NCI-H2029 treated with DMSO at 0.1 percent for 48 hours (cell line): ENCODE data around the gene CXCL11.
"Not testable (repeated sequence)": the region's sequence is repeated elsewhere in the genome, so short reads cannot be mapped to it uniquely, and the experiment has no call there.

Experiments used
- DNase-seq: peaks from one replicate; lab custom pipeline; 2025; lab: John Stamatoyannopoulos, UW

The CXCL11 gene

DNA sequence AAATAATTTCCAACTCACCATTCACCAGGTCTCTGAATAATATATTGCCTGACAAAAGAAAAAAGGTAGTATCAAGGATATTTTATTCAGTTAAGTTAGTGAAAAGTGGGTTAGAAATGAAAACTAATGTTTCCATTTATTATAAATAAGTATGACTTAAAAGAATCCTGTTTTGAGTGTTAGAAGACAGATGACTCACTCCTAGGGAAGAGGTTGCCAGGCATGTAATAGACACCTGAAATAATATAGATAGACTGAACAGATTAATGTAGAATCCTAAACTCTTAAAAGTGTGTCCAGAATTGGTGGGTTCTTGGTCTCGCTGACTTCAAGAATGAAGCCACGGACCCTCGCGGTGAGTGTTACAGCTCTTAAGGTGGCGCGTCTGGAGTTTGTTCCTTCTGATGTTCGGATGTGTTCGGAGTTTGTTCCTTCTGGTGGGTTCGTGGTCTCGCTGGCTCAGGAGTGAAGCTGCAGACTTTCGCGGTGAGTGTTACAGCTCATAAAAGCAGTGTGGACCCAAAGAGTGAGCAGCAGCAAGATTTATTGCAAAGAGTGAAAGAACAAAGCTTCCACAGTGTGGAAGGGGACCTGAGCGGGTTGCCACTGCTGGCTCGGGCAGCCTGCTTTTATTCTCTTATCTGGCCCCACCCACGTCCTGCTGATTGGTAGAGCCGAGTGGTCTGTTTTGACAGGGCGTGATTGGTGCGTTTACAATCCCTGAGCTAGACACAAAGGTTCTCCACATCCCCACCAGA lies 6.5 kb upstream of the CXCL11 start:
- not testable (repeated sequence) for DNase-seq

DNA sequence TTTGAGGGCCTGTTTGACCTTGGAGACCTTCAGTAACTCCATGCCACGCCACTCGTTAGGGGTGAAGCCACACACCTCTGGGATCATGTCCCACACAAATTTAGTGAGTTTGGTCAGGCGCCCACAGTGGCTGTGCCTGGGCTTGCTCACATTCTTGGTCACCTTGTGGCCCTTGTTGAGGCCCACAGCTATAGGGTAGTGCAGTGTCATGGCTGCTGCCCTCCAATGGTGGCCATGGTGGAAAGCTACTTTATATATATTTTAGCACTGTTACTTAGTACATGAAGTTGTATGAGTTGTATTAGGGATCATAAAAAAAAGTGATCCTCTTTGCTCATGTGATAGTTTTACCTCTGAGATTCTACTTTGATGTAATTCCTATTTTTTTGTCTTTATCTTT lies 985 bp upstream of the CXCL11 start:
- DNase-seq, result no peak

DNA sequence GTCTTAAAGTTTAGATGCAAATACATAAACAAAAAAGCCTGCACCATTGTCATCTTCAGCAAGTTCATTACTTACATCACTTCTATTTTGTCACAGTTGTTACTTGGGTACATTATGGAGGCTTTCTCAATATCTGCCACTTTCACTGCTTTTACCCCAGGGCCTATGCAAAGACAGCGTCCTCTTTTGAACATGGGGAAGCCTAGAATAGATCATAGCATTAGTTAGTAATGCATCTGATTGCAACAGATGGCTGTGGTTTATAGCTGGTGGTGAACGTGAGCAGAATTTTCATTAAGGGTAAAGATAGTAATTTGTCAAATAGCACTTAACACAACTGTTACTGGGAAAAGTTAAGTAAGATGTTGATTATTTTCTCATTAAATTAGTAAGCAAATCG lies 729 bp downstream of the CXCL11 start:
- DNase-seq, result no peak

DNA sequence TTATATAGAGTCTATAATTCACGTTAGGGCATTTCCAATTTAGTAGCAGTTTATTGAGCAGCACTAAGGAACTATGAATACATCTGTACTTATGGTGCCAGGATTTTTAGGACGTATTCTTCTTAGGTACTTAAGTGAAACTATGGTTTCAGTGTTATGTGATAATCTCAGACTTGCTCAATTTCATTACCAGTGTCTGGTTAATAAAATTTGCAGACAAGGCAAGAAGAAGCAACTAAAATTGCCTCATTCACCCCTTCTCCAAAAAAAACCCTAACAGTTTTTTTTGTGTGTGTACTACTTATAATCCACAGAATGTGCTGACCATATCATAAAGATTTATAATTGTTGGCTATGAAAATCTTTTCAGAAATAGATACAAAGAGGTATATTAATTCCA lies 6.6 kb downstream of the CXCL11 start:
- no peak for DNase-seq

DNA sequence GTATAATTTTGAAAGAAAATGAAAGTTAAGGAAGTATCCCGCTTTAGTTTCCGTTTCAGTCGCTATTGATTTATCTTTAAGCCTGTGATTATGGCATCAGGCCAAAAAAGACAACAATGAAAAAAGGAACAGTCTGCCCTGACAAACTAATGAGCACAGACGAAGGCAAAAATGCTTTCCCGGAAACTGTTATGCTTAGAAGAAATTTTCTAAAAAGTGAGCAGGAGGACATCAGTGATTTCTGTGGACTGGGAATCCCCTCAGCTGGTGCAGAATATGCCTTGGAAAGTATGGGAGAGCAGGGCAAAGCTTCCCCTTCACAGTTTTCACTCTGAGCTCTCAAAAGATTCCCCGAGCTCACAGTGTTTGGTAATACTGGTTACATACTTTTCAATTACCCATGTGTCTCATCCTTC lies 7.5 kb downstream of the CXCL11 start:
- DNase-seq, result peak; percentile 16

DNA sequence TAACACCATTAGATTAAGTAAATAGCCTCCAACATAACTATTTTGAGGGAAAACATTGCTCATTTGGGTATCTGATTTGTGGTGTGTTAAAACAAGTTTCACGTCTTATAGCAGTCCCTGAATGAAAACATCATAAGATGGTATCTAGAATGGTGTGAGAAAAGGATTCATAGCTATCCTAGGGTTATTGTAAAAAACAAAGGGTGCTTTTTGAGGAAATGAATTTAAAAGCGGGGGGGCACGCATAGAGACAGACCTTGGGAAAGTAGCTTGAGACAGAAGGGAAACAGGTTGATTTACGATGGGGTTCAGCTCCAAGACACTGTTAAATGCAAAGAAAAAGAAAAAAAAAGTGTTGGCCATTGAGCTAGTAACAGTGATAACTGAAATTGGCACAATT lies 11.8 kb downstream of the CXCL11 start:
- DNase-seq, result no peak

DNA sequence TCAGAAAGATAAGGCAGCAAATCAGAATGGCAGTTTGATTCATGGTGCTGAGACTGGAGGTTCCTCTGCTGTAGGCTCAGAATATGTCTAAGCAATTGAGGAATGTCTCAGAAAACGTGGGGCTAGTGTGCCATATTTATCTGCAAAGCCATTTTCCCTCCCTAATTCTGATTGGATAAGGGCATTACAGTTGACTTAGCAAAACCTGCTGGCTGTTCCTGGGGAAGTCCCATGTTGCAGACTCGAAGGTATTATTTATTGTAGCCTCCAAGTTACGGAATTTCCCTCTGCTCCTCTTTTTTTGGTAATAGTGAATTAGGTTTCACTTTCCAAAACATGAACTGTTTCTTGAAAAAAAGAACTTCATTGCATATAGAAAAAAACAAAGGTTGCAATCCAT lies 12.5 kb downstream of the CXCL11 start, which contains the start of gene CXCL10:
CXCL10 (minus strand) TSS at position 109 of the 400 bp plus-strand sequence; CDS start at position 43, 66 bp downstream.
- no peak for DNase-seq

DNA sequence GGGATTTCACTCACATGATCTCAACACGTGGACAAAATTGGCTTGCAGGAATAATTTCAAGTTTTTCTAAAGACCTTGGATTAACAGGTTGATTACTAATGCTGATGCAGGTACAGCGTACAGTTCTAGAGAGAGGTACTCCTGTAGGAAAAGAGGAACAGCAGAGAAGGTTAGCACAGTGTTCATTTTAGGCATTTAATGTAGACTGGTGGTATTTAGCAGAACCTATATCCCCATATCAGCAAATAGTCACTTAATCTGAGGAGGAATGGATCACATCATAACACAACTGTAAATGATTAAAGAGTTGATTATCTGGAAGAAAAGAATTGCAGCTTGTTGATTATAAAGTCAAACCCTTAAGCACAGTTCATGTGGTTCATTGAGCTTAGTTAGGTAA lies 13.2 kb downstream of the CXCL11 start:
- DNase-seq, result no peak

DNA sequence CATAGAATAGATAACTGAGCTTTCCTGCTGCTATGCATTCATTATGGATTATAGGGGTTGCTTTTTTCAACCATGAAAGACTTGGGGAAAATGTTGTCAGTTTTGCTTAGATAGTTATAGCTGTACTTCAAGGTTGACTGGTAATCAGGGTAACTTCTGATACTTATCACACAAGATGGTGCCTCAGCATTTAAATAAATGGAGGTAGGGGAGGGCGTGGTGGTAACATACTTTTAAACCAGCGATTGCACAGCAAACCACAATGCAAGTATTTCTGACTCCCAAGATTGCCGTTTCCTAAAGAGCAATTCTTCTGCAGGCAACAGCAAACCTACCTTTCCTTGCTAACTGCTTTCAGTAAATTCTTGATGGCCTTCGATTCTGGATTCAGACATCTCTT lies 13.8 kb downstream of the CXCL11 start:
- no peak for DNase-seq

DNA sequence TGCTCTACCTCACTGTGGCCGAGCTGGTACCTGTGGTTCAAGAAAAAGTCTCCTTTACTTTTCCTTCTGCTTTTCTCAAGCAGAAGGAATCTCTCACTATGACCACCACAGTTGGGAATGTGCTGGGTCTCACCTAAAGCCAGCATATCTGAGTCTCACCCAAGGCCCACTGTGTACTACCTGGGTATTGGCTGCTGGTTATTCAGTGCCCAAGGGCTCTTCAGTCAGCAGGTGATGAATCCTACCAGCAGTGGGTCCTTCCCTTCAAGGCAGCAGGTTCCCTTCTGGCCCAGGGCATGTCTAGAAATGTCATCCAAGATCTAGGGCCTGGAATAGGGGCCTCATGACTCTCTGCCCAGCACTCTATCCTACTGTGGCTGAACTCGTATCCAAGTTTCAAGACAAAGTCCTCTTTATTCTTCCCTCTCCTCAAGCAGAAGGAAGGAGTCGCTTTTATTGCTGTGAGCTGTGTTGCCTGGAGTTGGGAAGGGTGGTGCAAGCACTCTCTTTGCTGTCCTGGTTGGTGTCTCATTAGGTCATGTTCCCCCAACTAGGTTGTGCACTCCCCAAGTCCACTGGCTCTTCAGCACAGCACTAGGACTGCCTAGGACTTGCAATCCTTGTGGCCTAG lies 18.7 kb downstream of the CXCL11 start:
- no peak for DNase-seq

DNA sequence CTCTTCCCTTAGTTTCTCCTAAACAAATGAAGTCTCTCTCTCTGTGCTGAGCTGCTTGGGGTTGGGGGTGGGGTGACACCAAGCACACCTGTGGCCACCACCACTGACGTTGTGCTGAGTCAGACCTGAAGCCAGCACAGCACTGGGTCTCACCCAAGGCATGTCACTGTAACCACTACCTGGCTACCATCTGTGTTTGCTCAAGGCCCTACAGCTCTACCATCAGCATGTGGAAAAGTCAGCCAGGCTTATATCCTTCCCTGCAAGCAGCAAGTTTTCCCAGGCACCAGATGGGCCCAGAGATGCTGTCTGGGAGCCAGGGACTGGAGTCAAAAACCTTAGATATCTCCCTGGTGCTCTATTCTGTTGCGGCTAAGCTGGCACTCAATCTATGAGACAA lies 19.5 kb downstream of the CXCL11 start:
- DNase-seq, result no peak

DNA sequence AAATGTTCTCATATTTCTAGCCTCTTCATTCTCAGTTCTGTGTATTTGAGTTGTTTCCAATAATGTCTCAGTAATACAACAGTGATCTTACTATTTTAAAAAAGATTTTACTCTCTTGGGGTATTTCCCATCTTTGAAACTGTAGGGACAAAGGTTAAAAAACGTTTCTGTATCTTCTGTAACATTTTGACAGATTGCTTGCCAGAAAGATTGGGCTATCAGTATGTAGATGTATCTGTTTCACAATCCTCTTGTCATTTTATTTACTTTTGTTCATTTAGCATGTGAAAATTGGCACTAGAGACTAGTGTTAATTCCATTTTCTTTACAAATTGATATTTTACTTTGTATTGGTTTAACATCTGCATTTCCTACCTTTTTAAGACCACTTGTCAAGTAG lies 22.3 kb downstream of the CXCL11 start:
- no peak for DNase-seq

DNA sequence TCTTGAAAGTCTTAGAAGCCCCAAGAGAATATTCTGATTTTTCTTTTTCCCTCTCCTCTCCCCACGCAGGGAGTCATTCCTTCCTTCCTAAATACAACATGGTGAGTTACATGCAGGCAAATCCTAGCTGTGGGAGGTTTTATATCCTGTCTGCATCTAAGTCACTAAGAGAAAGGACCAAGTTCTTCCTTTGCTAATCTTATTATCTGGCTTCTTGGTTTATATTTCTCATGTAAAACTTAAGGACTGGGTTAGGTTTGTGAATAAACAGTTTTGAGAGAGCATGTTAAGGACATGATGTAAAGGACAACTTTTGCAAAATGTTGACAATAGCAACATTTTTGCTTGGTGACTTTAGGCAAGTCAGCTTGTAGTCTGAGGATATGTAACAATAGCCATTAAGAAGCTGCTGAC lies 23.5 kb downstream of the CXCL11 start:
- DNase-seq, result no peak

DNA sequence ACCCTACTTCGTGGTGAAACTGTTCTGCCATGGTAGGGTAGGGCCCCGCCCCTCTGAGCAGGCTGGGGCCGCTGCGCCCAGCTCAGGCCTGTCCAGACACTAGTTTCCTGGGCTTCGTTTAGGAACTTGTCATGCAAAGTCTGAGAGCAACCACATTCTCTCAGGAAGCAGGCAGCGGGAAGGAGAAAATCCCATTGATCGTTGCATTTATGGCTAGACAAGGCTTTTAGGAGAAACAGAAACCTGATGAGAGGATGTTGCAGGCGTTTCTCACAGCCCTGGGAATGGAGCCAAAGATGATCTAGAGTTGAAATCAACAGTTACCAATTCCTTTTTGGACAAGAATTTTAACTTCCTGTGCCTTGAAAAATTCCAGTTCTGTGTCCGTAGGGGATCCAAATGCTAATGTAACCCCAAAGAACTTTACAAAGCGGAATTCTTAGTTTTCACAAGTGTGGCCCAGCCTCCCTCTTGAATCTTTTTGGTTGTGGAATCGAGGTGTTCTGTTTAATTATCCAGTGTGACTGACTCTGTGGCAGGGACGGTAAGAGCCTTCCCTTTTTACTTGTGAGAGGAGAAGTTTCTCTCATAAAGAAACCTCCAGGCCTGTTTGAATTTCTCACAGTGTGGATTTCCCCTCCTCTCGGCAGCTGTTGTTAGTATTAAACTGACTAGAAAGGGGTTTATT lies 24.0 kb downstream of the CXCL11 start:
- no peak for DNase-seq

DNA sequence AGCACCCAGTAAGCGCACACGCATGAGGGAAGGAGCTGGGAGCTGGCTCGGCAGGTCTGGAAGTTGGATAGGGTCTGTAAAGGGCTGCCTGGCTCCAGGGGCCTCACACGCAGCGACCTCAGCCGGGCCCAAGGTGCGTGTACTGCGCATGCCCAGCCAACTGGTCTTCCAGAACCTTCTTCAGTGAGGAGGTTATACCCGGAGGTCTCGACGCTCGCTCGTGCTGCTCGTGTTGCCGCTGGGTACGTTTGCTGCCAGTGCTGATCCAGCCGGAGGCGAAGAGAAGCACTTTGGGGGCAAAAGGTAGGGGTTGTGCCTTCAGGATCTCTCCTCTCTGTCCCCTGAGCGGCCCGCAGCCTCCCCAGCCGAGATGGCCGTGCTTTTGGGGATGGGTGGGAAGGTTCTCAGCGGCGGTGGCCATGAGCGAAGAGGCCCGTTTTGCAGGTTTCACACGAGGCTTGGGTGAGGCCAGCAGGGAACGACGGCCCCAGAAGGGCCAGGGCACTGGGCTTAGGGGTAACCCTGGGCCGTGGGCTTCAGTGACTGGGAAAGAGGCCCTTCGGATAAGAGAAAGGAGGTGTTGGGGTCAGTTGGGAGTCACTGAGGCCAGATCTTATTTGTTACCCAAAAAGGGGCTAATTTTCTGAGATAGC lies 24.7 kb downstream of the CXCL11 start:
- DNase-seq, result no peak

DNA sequence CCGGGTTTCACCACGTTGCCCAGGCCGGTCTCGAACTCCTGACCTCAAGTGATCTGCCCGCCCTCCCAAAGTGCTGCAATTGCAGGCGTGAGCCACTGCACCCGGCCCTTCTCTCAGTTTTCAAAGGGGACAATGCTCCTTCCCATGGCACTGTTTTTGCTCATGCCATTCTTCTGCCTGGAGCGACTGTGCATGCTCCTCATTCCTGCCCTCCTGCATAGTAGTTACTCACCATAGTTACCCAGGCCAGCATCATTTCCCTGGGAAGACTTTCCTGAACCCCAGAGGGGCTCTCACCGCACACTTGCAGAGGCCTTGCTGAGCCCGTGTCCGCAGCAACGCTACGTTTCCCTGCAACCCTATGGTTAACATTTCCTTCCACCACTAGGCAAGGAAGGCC lies 25.3 kb downstream of the CXCL11 start:
- DNase-seq, result no peak

DNA sequence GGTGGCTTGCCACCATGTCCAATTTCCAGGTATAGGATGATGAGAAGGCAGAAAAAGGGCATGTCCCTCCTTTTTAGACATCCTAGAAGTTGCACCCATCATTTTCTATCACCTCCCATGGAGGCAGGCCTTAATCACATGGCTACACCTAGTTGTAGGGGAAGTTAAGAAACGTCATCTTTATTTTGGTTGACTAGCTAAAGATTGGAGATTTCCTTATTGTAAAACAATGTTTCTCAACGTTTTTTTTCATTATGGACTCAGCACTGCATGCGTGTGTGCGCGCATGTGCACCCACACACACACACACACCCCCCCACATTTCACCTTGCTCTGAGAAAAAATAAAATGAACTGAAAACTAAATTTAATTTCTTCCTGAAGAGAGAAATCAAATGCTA lies 26.6 kb downstream of the CXCL11 start:
- no peak for DNase-seq

DNA sequence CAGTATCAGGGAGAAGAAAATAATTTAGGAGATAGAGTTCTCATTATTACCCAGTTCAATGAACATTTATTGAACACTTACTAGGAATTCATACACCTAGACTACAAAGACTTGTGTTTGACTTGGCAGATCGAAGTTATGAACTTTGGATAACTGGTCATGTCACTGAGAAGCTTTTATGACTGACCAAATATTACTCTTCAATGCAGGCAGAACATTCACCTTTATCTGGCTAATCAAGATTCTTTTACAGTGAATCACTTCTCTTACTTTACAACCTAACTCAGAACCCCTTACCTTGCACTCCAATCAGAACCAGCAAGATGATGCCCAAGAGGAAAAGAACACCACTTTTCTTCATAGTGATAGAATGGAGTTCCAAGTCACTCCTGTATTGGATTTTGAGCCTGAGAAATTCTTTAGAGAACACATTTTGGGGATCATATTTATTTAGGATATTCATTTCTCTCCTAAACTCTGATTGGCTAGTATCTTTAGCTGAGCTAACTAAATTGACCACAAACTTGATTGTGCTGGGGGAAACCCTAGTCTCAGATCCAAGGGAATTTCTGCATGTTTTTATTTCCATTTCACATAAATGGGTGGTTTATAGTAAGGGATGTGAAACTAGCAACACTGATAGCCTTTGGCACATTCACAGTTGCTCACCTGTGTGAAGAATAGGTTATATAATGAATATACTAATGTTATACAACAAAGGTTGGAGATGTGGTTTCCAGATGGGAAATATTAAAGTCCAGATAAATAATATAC lies 28.6 kb downstream of the CXCL11 start, which contains the start of gene CXCL9:
CXCL9 (minus strand) TSS at position 421 of the 774 bp plus-strand sequence; CDS start at position 361, 60 bp downstream.
- DNase-seq, result no peak

DNA sequence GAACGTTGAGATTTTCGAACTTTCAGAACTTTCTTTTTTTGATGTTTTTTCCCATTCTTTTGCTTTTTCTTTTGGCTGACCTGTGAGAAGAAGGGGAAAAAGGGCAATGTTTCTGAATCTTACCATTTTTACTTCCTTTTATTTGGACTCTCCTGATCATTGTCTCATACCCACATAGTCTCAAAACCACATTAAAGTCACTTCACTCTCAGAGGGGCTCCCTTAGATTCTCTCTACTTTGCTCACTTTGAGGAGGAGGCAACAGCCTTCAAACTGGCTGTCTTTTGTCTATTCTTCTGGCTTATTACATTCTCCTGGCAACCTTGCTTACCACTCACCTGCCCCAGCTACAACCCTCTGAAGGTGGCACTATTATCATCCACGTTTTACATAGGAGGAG lies 32.2 kb downstream of the CXCL11 start:
- no peak for DNase-seq

DNA sequence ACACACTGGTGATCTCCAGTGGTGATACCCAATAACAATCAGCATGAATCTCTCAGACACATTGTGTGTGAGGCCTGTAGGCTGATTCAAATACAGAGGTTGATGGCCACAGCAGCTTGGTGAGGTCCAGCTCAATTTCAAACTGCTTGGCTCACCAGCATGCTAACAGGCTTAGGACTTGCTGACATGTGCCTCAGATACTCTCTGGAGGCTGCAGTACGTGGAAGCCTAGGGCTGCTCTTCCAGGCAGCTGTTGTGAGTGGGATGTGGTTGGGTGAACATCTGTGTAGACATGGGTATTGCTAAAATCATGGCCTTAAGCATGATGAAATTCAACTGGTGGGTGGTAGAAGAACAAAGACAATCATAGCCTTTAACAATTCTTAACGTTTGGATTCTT lies 32.8 kb downstream of the CXCL11 start:
- no peak for DNase-seq

DNA sequence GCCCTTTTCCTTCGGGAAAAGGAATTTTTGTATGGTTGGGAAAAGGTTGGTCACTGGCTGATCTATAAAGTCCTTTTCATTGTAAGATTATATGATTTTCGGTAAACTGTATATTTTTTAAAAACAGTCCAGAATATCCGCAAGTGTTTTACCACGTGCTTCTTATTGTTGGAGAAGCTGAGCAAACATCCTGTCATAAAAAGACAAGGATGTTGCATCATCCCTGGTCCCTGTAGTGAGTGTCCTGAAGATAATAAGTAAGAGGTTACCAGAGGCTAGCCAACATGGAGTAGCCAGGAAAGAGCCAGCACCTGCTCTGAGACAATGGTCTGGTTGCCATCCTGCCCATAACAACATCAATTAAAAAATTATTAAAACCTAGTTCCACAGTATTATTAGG lies 33.7 kb downstream of the CXCL11 start:
- DNase-seq, result no peak

DNA sequence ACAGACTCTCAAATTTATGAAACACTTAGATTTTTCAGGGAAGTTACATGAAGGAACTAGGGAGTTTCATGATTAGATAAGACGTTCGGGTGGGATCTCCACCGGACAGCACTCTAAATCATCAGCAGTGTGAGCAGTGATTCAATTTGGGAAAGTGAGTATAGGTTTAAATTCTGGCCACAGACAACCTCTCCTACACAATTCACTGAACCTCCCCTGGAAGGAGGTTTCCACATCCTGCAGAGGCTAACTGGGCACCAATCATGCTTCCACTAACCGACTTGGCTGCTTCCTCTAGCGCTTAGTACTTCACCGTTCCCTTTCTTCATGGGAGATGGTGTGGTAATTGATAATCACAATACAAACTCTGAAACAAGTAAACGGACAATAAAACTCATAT lies 34.2 kb downstream of the CXCL11 start:
- DNase-seq, result no peak
